HCT116 (cell line): ENCODE measurements around the gene FCAMR. TPM values are rescaled to one million over a fixed set of nuclear protein-coding genes. Genes with fewer than 3 reads are reported as not detected.

ENCODE experiments used
- ATAC-seq: fragments of 200-7000 bp; cut with Tn5 transposase; 2 replicates; pipeline ENCODE4 v1.9.1; 2020; ENCODE audit warnings: mild to moderate bottlenecking, moderate library complexity
- BruUV-seq: library from RNA; stranded (reverse); fragments of 400-500 nt; replicated peaks from 2 replicates; lab custom pipeline; 2021; lab: Mats Ljungman, UMichigan
- CTCF ChIA-PET: fragments of 300-600 bp; sonication (Branson Sonifier 250); formaldehyde crosslinking; loops from one replicate; lab custom pipeline; 2021; ENCODE audit warnings: antibody characterized with exemption; lab: Charles Lee
- POLR2A ChIA-PET: fragments of 300-600, 350-600 bp; sonication (Branson Sonifier 250); formaldehyde crosslinking; loops from one replicate; lab custom pipeline; 2021; ENCODE audit warnings: antibody characterized with exemption; lab: Charles Lee
- RAD21 ChIA-PET, 2 experiments: fragments of 300-600 bp; sonication (Branson Sonifier 250); formaldehyde crosslinking; loops; one replicate each; lab custom pipeline; 2023; ENCODE audit warnings: low total read pairs in 2 of 2; ENCODE audit not compliant: uncharacterized antibody in 2 of 2, unreplicated experiment in 2 of 2, low non-redundant PET in 1 of 2; lab: Charles Lee
- DNase-seq: peaks from one replicate; pipeline ENCODE4 v3.0.0-alpha.2; 2010; ENCODE audit warnings: low read depth, low spot score
- H2AFZ ChIP-seq: fragments of 200-600 bp; shearing (Covaris generic), sonication (generic); 2 replicates; pipeline ENCODE4 v1.6.1; 2017; ENCODE audit warnings: low read depth, mixed run types, mixed read lengths, antibody characterized with exemption, low read length; ENCODE audit not compliant: poor library complexity, severe bottlenecking
- H3K27ac ChIP-seq: 2 replicates; pipeline ENCODE4 v1.5.1; 2012; ENCODE audit warnings: low read depth, low read length
- H3K27me3 ChIP-seq: fragments of 200-600 bp; sonication (generic); 2 replicates; pipeline ENCODE4 v1.6.1; 2016; ENCODE audit warnings: mixed run types, low read length, mixed read lengths; ENCODE audit not compliant: insufficient read depth
- H3K36me3 ChIP-seq, 2 experiments: fragments of 200-500 bp in 1 of 2; fragments of 200-600 bp in 1 of 2; sonication (Bioruptor generic) in 1 of 2; sonication (generic) in 1 of 2; 2 replicates each; pipeline versions ENCODE4 v1.5.1 to v1.6.1; 2014 to 2016; ENCODE audit warnings: low read length in 2 of 2, inconsistent platforms in 1 of 2, mixed read lengths in 1 of 2, mixed run types in 1 of 2; ENCODE audit not compliant: insufficient read depth in 2 of 2, control insufficient read depth in 1 of 2
- H3K4me1 ChIP-seq, 2 experiments: fragments of 200-600 bp in 1 of 2; sonication (generic) in 1 of 2; 2 replicates each; pipeline versions ENCODE4 v1.5.1 to v1.6.1; 2012 to 2017; ENCODE audit warnings: low read length in 2 of 2, inconsistent platforms in 1 of 2, mild to moderate bottlenecking in 1 of 2, mixed read lengths in 1 of 2, mixed run types in 1 of 2, moderate library complexity in 1 of 2; ENCODE audit not compliant: insufficient read depth in 2 of 2, control insufficient read depth in 1 of 2
- H3K4me2 ChIP-seq: fragments of 200-600 bp; sonication (generic); 2 replicates; pipeline ENCODE4 v1.6.1; 2017; ENCODE audit warnings: mixed run types, low read length, mixed read lengths
- H3K4me3 ChIP-seq, 2 experiments: fragments of 200-600 bp in 1 of 2; sonication (generic) in 1 of 2; replicated peaks in 1 of 2; 2 replicates each; pipeline ENCODE4 v1.5.1; 2011 to 2016; ENCODE audit warnings: low read length in 2 of 2, control low read depth in 1 of 2, low read depth in 1 of 2, mild to moderate bottlenecking in 1 of 2, mixed read lengths in 1 of 2, mixed run types in 1 of 2
- H3K79me2 ChIP-seq: fragments of 200-600 bp; sonication (generic); 2 replicates; pipeline ENCODE4 v1.6.1; 2017; ENCODE audit warnings: mild to moderate bottlenecking, mixed run types, low read length, moderate library complexity, mixed read lengths; ENCODE audit not compliant: insufficient read depth
- H3K9ac ChIP-seq: fragments of 200-600 bp; sonication (generic); 2 replicates; pipeline ENCODE4 v1.6.1; 2016; ENCODE audit warnings: low read length, mixed read lengths
- H3K9me2 ChIP-seq: fragments of 200-600 bp; sonication (generic), shearing (Covaris generic); 2 replicates; pipeline ENCODE4 v1.6.1; 2017; ENCODE audit warnings: mixed run types, mild to moderate bottlenecking, moderate library complexity; ENCODE audit not compliant: insufficient read depth
- H3K9me3 ChIP-seq, 2 experiments: fragments of 200-500 bp in 1 of 2; fragments of 200-600 bp in 1 of 2; sonication (Bioruptor generic) in 1 of 2; sonication (generic) in 1 of 2; 2 replicates each; pipeline ENCODE4 v1.6.1; 2014 to 2017; ENCODE audit warnings: low read length in 2 of 2, mixed read lengths in 2 of 2, inconsistent platforms in 1 of 2, low read depth in 1 of 2, mild to moderate bottlenecking in 1 of 2, mixed run types in 1 of 2, moderate library complexity in 1 of 2; ENCODE audit not compliant: control insufficient read depth in 1 of 2, insufficient read depth in 1 of 2
- H4K20me1 ChIP-seq: fragments of 200-600 bp; sonication (generic), shearing (Covaris generic); 2 replicates; pipeline ENCODE4 v1.6.1; 2017; ENCODE audit warnings: mixed run types, mild to moderate bottlenecking, moderate library complexity; ENCODE audit not compliant: insufficient read depth
- ATF3 ChIP-seq: IDR thresholded peaks from 2 replicates; pipeline ENCODE4 v1.6.1; 2012
- EGR1 ChIP-seq: IDR thresholded peaks from 2 replicates; pipeline ENCODE4 v1.6.1; 2012; ENCODE audit warnings: low read depth
- EZH2 ChIP-seq: fragments of 200-600 bp; sonication (generic); IDR thresholded peaks from 2 replicates; pipeline ENCODE4 v1.6.1; 2017; ENCODE audit warnings: antibody characterized with exemption, mixed run types
- EZH2phosphoT487 ChIP-seq: fragments of 200-600 bp; IDR thresholded peaks from 2 replicates; pipeline ENCODE4 v1.6.1; 2018; ENCODE audit warnings: antibody characterized with exemption, borderline replicate concordance
- FOSL1 ChIP-seq: IDR thresholded peaks from 2 replicates; pipeline ENCODE4 v1.6.1; 2012; ENCODE audit warnings: low read depth
- JUND ChIP-seq: IDR thresholded peaks from 2 replicates; pipeline ENCODE4 v1.6.1; 2012
- MAX ChIP-seq: IDR thresholded peaks from 2 replicates; pipeline ENCODE4 v1.6.1; 2012
- REST ChIP-seq: IDR thresholded peaks from 2 replicates; pipeline ENCODE4 v1.6.1; 2012; ENCODE audit warnings: low read depth
- SP1 ChIP-seq: IDR thresholded peaks from 2 replicates; pipeline ENCODE4 v1.6.1; 2012; ENCODE audit warnings: low read depth
- SRF ChIP-seq: IDR thresholded peaks from 2 replicates; pipeline ENCODE4 v1.6.1; 2012; ENCODE audit warnings: low read depth
- TCF7L2 ChIP-seq: IDR thresholded peaks from 2 replicates; pipeline ENCODE4 v1.7.0; 2011; ENCODE audit warnings: borderline replicate concordance, inconsistent platforms; ENCODE audit not compliant: insufficient read depth, insufficient read length; ENCODE audit errors: extremely low read depth
- YY1 ChIP-seq: IDR thresholded peaks from 2 replicates; pipeline ENCODE4 v1.6.1; 2011; ENCODE audit warnings: low read length, low read depth, moderate library complexity, mild to moderate bottlenecking; ENCODE audit not compliant: insufficient replicate concordance; ENCODE audit errors: extremely low read depth
- ZBTB33 ChIP-seq: IDR thresholded peaks from 2 replicates; pipeline ENCODE4 v1.6.1; 2011; ENCODE audit warnings: mild to moderate bottlenecking, low read length, moderate library complexity; ENCODE audit not compliant: insufficient replicate concordance; ENCODE audit errors: extremely low read depth
- intact Hi-C: fragments of 100-400 bp; cut with micrococcal nuclease; formaldehyde crosslinking; loops from 2 replicates; pipeline ENCODE4 v1.10.0; 2022
- total RNA-seq: library from RNA; stranded (reverse); gene quantifications from one replicate; pipeline ENCODE4 v1.2.1, GENCODE V29; 2021; ENCODE audit not compliant: unreplicated experiment

The FCAMR gene
- total RNA-seq, 1 experiment from 2014 or later, result not detected

- ATAC-seq (no peak), DNase-seq (no peak)
- H2AFZ ChIP-seq, result no peak overlapping the region
- POLR2A ChIA-PET, result no interaction called here
- CTCF ChIA-PET, result no interaction called here
- no peaks in the 10 kb centered on the region for H3K79me2 ChIP-seq
- H3K4me1 ChIP-seq, result peaks cover 11 to 18% of the 10 kb centered on the region in 2 experiments; a peak in 2 of 4 replicates
- H3K9me2 ChIP-seq, result no peaks in the 10 kb centered on the region
- no TSS peak for BruUV-seq
- H3K27me3 ChIP-seq, result no peaks in the 10 kb centered on the region
- no peak overlapping the region for H3K9ac ChIP-seq
- H4K20me1 ChIP-seq, result no peaks in the 10 kb centered on the region
- H3K4me3 ChIP-seq, result no peak overlapping the region
- H3K4me2 ChIP-seq, result no peak overlapping the region
- RAD21 ChIA-PET, result no interaction called here
- no peaks in the 10 kb centered on the region for H3K9me3 ChIP-seq
- H3K36me3 ChIP-seq, result no peaks in the 10 kb centered on the region
- intact Hi-C loops, result no loop called here
- no peak for TF ChIP-seq ATF3
- TF ChIP-seq EZH2, result no peak
- TF ChIP-seq SRF, result no peak
- no peak for TF ChIP-seq REST
- TF ChIP-seq EGR1, result no peak
- no peak for TF ChIP-seq JUND
- no peak for TF ChIP-seq YY1
- TF ChIP-seq ZBTB33, result no peak
- TF ChIP-seq MAX, result no peak
- no peak for TF ChIP-seq SP1
- no peak for TF ChIP-seq EZH2phosphoT487
- TF ChIP-seq TCF7L2, result no peak
- TF ChIP-seq FOSL1, result no peak
- TF ChIP-seq, all 23 proteins: peak for 0
- H3K27ac ChIP-seq, result no peak overlapping the region
Observed at GRCh38 chr1:206998816-206999215, 28.6 kb upstream of the FCAMR start.
